ENCODE data around the gene TOP2A. TPM values are rescaled to one million over a fixed set of nuclear protein-coding genes. Genes with fewer than 3 reads are reported as not detected.

TOP2A gene
- total RNA-seq, 2 experiments from 2014 or later, result 504 to 522 TPM

DNA sequence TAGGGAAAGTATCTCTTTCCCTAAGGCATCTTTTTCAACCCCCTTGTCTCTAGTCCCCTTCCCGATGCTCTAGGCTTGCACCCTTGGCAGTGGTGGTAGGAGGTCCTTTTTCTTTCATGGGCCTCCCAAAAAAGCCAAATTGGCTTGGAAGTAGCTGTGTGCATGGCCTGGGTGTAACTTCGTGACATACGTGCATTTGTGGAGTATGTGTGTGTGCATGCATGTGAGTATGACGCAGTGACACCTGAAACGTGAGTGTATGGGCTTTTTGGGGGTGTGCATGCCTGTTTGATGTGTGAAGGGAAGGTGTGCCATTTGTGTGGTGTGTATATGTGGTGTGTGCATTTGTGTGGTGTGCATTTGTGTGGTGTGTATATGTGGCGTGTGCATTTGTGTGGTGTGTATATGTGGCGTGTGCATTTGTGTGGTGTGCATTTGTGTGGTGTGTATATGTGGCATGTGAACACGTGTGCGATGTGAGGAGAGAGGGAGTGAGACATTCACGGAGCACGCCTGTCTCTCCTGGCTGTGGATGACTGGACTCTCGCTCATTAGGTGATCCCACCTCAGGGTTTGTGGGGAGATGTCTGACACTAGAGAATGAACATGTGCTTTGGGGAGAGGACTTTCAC lies 41.3 kb upstream of the TOP2A start:
- Mint-ChIP-seq H3K36me3 (ENCODE audit: low read depth) (peaks cover 22% of the 10 kb centered on the region), H3K27ac (peak overlapping the region; percentile 39), H3K9me3 (no peaks in the 10 kb centered on the region), H3K4me1 (no peaks in the 10 kb centered on the region), H3K27me3 (no peaks in the 10 kb centered on the region), H3K4me3 (no peak overlapping the region)
- no peak for DNase-seq
- ChIA-PET POLR2A (no interaction called here), CTCF (interaction anchor here (0.9 kb wide), 1 partner anchor 25 kb away, joined by 3 read pairs; no protein-coding TSS in a partner anchor)

DNA sequence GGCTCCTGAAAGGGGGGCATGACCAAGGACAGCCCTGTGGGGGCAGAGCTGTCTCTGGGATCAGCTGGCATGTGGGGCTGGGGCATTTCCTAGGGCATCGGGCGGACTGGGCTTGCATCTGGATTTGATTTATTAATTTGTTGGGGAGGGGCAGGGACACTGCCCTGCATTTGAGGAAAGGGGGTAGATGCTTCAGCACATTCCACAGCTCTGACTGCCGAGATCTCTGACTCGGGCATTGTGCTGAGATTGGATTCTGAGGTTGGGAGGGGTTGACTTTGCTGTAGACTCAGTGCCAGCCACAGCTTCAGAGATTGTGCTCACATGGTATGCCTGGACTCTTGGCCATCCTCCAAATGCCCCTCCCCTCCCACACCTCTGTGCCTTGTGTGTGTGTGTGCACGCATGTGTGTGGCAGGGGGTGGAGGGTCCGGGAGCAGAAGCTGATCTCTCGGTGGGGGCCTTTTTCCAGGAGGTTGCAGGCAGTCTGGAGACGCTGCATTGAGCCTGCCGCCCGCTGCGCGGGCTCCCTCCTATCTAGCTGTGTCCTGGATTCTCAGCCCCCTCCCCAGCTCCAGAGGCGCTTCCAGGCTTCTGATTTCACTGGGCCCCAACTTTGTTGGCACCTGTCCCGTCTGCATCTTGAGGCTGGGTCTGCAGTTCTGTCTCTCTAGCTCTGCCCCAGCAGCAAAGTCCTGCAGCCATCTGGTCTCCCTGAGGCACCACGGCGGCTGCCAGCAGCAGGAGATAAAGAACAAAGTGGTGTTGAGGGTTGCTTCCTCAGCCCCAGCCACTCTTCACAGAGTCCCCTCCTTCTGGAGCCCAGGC lies 40.5 kb upstream of the TOP2A start:
- DNase-seq, result no peak
- H3K4me1 Mint-ChIP-seq, result no peaks in the 10 kb centered on the region
- H3K4me3 Mint-ChIP-seq, result no peak overlapping the region
- peaks cover 29% of the 10 kb centered on the region for H3K36me3 Mint-ChIP-seq (ENCODE audit: low read depth)
- no peaks in the 10 kb centered on the region for H3K27me3 Mint-ChIP-seq
- ChIA-PET CTCF (interaction anchor here (0.8 to 1.3 kb wide), 4 partner anchors 10 to 75 kb away, joined by 3 to 4 read pairs (median 3); no protein-coding TSS in a partner anchor), POLR2A (no interaction called here)
- H3K9me3 Mint-ChIP-seq, result no peaks in the 10 kb centered on the region
- no peak overlapping the region for H3K27ac Mint-ChIP-seq

DNA sequence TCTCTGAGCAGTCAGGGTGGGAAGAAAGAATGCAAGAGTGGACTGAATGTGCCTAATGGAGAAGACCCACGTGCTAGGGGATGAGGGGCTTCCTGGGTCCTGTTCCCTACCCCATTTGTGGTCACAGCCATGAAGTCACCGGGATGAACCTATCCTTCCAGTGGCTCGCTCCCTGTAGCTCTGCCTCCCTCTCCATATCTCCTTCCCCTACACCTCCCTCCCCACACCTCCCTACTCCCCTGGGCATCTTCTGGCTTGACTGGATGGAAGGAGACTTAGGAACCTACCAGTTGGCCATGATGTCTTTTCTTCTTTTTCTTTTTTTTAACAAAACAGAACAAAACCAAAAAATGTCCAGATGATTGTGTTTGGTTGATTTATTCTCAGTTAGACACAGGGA lies 39.7 kb upstream of the TOP2A start:
- Mint-ChIP-seq H3K4me1 (no peaks in the 10 kb centered on the region), H3K9me3 (no peaks in the 10 kb centered on the region), H3K36me3 (ENCODE audit: low read depth) (peaks cover 37% of the 10 kb centered on the region), H3K27me3 (no peaks in the 10 kb centered on the region), H3K27ac (no peak overlapping the region), H3K4me3 (no peak overlapping the region)
- ChIA-PET POLR2A (no interaction called here), CTCF (interaction anchor here (0.8 to 1.3 kb wide), 4 partner anchors 10 to 75 kb away, joined by 3 to 5 read pairs (median 4); no protein-coding TSS in a partner anchor)
- no peak for DNase-seq

DNA sequence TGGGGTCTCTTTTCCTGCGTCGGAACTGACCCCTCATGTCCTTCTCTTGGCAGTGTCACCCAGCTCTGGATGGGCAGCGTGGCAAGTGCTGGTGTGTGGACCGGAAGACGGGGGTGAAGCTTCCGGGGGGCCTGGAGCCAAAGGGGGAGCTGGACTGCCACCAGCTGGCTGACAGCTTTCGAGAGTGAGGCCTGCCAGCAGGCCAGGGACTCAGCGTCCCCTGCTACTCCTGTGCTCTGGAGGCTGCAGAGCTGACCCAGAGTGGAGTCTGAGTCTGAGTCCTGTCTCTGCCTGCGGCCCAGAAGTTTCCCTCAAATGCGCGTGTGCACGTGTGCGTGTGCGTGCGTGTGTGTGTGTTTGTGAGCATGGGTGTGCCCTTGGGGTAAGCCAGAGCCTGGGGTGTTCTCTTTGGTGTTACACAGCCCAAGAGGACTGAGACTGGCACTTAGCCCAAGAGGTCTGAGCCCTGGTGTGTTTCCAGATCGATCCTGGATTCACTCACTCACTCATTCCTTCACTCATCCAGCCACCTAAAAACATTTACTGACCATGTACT lies 38.8 kb upstream of the TOP2A start:
- Mint-ChIP-seq H3K4me3 (no peak overlapping the region), H3K4me1 (no peaks in the 10 kb centered on the region), H3K27ac (no peak overlapping the region), H3K9me3 (no peaks in the 10 kb centered on the region), H3K27me3 (no peaks in the 10 kb centered on the region), H3K36me3 (ENCODE audit: low read depth) (peaks cover 40% of the 10 kb centered on the region)
- POLR2A ChIA-PET, result no interaction called here
- DNase-seq, result no peak
- CTCF ChIA-PET, result interaction anchor here (0.7 to 2.7 kb wide), 11 partner anchors 9 to 153 kb away, joined by 3 to 11 read pairs (median 3); partner anchors contain the start of gene IGFBP4

DNA sequence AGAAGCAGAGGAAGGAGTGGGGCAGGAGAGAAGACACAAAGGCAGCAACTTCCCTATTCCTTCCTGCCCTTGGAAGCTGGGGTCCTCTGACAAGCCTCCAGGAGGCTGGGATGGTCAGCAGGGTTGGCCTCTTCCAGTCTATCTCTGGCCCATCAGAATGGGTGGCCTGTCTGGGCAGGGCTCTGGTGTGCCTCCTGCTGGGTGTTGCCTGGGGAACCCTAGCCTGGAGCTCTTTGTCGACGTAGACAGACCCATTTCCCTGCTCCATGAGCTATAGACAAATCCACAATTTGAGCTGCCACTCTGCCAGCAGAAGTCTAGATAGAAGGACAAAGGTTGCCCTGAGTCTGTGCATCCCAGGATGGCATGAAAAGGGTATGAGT lies 36.9 kb upstream of the TOP2A start:
- Mint-ChIP-seq H3K4me1 (peaks cover 14% of the 10 kb centered on the region), H3K36me3 (ENCODE audit: low read depth) (peaks cover 45% of the 10 kb centered on the region), H3K27me3 (no peaks in the 10 kb centered on the region), H3K27ac (no peak overlapping the region), H3K9me3 (no peaks in the 10 kb centered on the region), H3K4me3 (no peak overlapping the region)
- DNase-seq, result no peak
- ChIA-PET CTCF (interaction anchor here (0.6 to 2.7 kb wide), 6 partner anchors 9 to 86 kb away, joined by 3 to 11 read pairs (median 6); partner anchors contain the start of gene IGFBP4), POLR2A (no interaction called here)

DNA sequence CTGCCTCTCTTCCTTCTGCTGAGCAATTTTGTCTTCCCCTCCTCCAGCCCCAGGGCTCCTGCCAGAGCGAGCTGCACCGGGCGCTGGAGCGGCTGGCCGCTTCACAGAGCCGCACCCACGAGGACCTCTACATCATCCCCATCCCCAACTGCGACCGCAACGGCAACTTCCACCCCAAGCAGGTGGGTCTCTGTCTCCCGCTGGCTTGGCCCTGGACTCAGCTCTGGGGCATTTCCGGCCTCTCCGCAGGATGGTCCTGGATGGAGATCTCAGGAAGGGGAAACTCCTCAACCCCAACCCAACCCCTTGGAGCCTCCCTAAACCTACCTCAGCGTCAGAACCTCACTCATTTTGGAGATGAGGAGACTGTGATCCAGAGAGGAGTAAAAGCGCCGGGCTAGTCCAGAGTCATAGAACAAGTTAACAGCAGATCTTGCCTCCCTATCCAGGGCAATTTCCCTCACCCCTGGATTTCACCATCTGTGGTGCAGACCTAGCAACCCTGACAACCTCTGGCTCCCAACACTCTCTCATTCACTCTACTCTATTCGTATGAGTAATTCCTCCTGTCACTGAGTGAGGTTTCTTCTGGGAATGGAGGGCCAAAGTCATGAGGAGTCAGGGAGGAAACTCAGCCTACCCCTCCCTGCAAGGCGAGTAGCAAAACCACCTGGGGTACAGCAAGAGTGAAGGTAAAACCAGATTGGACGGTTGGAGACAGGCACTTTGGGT lies 36.4 kb upstream of the TOP2A start:
- DNase-seq, result no peak
- ChIA-PET POLR2A (no interaction called here), CTCF (interaction anchor here (0.7 to 2.7 kb wide), 3 partner anchors 10 to 1209 kb away, joined by 3 to 11 read pairs (median 4); partner anchors contain the start of gene IGFBP4)
- no peak overlapping the region for H3K4me3 Mint-ChIP-seq
- peaks cover 17% of the 10 kb centered on the region for H3K4me1 Mint-ChIP-seq
- no peaks in the 10 kb centered on the region for H3K27me3 Mint-ChIP-seq
- H3K36me3 Mint-ChIP-seq (ENCODE audit: low read depth), result peaks cover 45% of the 10 kb centered on the region
- H3K27ac Mint-ChIP-seq, result peak overlapping the region; percentile 2
- no peaks in the 10 kb centered on the region for H3K9me3 Mint-ChIP-seq

DNA sequence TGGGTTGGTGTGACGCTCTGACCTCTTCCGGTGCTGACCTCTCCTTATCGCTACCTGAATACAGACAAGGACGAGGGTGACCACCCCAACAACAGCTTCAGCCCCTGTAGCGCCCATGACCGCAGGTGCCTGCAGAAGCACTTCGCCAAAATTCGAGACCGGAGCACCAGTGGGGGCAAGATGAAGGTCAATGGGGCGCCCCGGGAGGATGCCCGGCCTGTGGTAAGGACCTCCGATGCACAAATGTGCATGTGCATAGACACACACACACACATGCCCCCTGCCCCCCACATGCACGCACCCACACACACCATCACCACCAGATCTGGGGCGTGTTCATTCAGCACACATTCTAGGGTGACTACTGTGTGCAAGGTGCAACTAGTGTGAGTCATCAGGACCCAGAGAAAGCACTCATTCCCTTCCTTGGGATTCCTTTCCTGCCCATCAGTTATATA lies 35.3 kb upstream of the TOP2A start:
- CTCF ChIA-PET, result interaction anchor here (1.0 kb wide), 1 partner anchor 23 kb away, joined by 4 read pairs; no protein-coding TSS in a partner anchor
- no peak overlapping the region for H3K4me3 Mint-ChIP-seq

DNA sequence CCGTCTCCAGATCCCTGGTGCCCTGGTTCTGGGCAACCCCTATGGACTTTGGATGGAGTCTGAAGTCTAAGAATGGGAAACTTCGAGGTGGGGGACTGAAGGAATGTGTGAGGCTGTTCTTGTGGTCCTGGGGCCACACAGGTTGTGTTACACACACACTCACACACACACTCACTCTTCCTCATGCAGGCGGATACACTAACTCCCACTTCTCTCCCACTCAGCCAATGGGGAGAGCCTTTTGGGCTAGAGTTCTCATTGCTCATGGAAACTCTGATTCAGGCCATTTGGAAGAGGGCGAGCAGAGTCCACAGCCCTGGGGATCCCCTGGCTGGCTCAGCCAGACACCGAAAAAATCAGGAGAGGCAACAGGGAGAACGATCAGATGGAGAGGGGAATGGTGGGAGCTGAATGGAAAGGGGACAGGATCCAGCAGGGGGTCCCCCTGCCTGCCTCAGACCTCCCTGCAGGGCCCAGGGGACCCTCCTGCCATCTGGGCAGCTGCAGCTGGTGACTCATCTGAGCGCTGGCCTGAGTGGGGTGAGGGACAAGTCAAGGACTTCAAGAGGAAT lies 34.6 kb upstream of the TOP2A start:
- Mint-ChIP-seq H3K27me3 (no peaks in the 10 kb centered on the region), H3K4me3 (no peak overlapping the region), H3K27ac (peak overlapping the region; percentile 64), H3K36me3 (ENCODE audit: low read depth) (peaks cover 50% of the 10 kb centered on the region), H3K4me1 (peaks cover 34% of the 10 kb centered on the region), H3K9me3 (no peaks in the 10 kb centered on the region)
- DNase-seq, result no peak
- ChIA-PET CTCF (interaction anchor here (0.5 to 2.8 kb wide), 4 partner anchors 24 to 236 kb away, joined by 3 to 9 read pairs (median 4); no protein-coding TSS in a partner anchor), POLR2A (no interaction called here)

More for the DNA sequence above, 35.3 kb upstream of the TOP2A start:
- peaks cover 53% of the 10 kb centered on the region for H3K36me3 Mint-ChIP-seq (ENCODE audit: low read depth)
- H3K27me3 Mint-ChIP-seq, result no peaks in the 10 kb centered on the region
- peaks cover 28% of the 10 kb centered on the region for H3K4me1 Mint-ChIP-seq
- DNase-seq, result no peak
- POLR2A ChIA-PET, result no interaction called here
- no peaks in the 10 kb centered on the region for H3K9me3 Mint-ChIP-seq
- no peak overlapping the region for H3K27ac Mint-ChIP-seq

DNA sequence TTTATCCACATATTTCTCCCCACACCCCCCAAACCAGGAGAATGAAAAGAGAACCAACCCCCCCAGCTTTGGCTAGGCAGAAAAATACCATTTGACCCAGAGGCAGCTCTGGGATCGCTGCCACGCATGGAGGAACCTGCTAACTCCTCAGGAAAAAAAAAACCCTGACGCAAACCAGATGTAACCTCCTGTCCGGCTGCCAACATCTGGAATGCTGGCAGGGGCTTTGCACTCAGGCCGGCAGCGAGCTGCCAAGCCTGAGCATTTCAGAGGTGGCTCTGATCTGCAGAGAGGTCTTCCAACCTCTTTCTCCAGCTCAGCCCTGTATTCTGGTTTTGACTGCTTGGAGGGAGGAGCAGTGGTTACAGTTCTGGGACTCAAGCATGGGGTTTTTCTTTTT lies 33.7 kb upstream of the TOP2A start:
- Mint-ChIP-seq H3K9me3 (no peaks in the 10 kb centered on the region), H3K4me3 (no peak overlapping the region), H3K27me3 (no peaks in the 10 kb centered on the region), H3K36me3 (ENCODE audit: low read depth) (peaks cover 44% of the 10 kb centered on the region), H3K4me1 (peaks cover 42% of the 10 kb centered on the region), H3K27ac (no peak overlapping the region)
- DNase-seq, result no peak
- ChIA-PET POLR2A (no interaction called here), CTCF (interaction anchor here (0.6 to 2.8 kb wide), 5 partner anchors 11 to 144 kb away, joined by 3 to 9 read pairs (median 4); no protein-coding TSS in a partner anchor)

DNA sequence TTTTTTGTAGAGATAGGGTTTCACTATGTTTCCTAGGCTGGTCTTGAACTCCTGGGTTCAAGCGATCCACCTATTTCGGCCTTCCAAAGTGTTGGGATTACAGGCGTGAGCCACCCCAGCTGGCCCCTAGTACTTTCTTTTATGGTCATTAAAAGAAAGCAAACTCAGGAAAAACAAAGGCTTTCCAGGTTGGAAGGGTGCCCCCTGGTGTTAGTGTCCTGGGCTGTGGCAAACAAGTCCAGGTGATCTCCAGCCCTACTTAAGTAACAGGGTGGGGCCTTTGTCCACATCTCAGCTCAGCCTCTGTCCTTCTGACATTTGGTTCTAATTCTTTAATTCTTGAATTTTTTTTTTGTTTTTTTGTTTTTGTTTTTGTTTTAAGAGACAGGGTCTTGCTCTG lies 32.5 kb upstream of the TOP2A start:
- no peaks in the 10 kb centered on the region for H3K27me3 Mint-ChIP-seq

DNA sequence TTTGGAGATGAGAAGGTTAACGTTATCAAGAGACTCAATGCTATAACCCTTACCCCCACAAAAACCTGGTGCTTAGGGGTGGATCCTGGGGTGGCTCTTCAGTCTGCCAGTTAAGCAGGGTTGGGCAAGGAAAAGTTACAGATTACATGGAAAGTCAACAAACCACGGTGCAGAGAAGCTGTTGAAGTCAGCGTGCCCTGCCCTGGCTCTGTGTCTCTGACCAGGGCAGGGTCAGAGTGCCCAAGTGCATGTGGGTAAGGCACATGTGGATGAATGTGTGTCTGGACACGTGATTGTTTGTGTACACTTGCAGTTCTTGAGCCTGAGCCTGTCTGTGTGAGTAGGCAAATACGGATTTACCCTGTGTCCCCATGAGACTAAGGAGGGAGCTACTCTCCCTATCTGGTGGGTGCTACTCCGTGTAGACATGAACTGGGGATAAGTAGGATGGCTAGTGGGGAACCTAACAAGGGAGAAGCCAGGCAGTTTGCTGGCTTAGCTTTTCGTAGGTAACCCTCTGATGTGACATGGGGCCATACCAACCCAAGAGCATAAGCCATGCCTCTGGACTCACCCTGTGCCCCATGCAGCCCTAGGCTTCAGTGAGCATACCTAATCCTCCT lies 31.1 kb upstream of the TOP2A start:
- CTCF ChIA-PET, result interaction anchor here (0.5 to 2.3 kb wide), 7 partner anchors 11 to 109 kb away, joined by 3 to 10 read pairs (median 5); no protein-coding TSS in a partner anchor

More for the DNA sequence above, 32.5 kb upstream of the TOP2A start:
- ChIA-PET POLR2A (interaction anchor here (1.1 kb wide), 1 partner anchor 32 kb away, joined by 4 read pairs; the partner anchor contains the start of gene TOP2A), CTCF (interaction anchor here (0.6 to 2.8 kb wide), 11 partner anchors 11 to 148 kb away, joined by 3 to 10 read pairs (median 5); no protein-coding TSS in a partner anchor)
- H3K4me1 Mint-ChIP-seq, result peaks cover 50% of the 10 kb centered on the region
- peaks cover 43% of the 10 kb centered on the region for H3K36me3 Mint-ChIP-seq (ENCODE audit: low read depth)
- peak; percentile 50 for DNase-seq
- H3K4me3 Mint-ChIP-seq, result no peak overlapping the region
- no peaks in the 10 kb centered on the region for H3K9me3 Mint-ChIP-seq
- H3K27ac Mint-ChIP-seq, result no peak overlapping the region

More for the DNA sequence above, 31.1 kb upstream of the TOP2A start:
- Mint-ChIP-seq H3K4me3 (no peak overlapping the region), H3K27me3 (peaks cover 5% of the 10 kb centered on the region), H3K36me3 (ENCODE audit: low read depth) (peaks cover 40% of the 10 kb centered on the region), H3K27ac (peak overlapping the region; percentile 0), H3K9me3 (no peaks in the 10 kb centered on the region), H3K4me1 (peaks cover 64% of the 10 kb centered on the region)
- POLR2A ChIA-PET, result interaction anchor here (0.5 kb wide), 1 partner anchor 84 kb away, joined by 3 read pairs; no protein-coding TSS in a partner anchor
- no peak for DNase-seq
